ENCODE results near the gene THADA.

- TF ChIP-seq CTCF (IDR thresholded peaks at IDR 0.05) (no peak), JAZF1 (CRISPR knock-in tag; IDR thresholded peaks at IDR 0.05) (no peak), AR (CRISPR knock-in tag; IDR thresholded peaks at IDR 0.05) (no peak)
These were observed 239.1 kb downstream of the THADA start for GRCh38 chr2:43356774-43357173.
